K562 (cell line): ENCODE results near the gene FADD. TPM values are rescaled to one million over a fixed set of nuclear protein-coding genes. Genes with fewer than 3 reads are reported as not detected.

Experiments used
- ATAC-seq: fragments of 200-7000 bp; cut with Tn5 transposase; 3 replicates; pipeline ENCODE4 v1.9.1; 2020; ENCODE audit warnings: moderate library complexity
- BruUV-seq: library from RNA; stranded (reverse); fragments of 400-500 nt; replicated peaks from 2 replicates; lab custom pipeline; 2021; lab: Mats Ljungman, UMichigan
- CTCF ChIA-PET: fragments of 300-600 bp; formaldehyde crosslinking; extraction: SDS; loops from one replicate; lab custom pipeline; 2021; ENCODE audit warnings: low intra/inter-chr PET ratio; lab: Yijun Ruan, JAX
- POLR2A ChIA-PET: fragments of 300-600, 350-650 bp; sonication (Branson Sonifier 250); formaldehyde crosslinking; extraction: SDS; loops from one replicate; lab custom pipeline; 2021; ENCODE audit warnings: antibody characterized with exemption, inconsistent platforms; lab: Yijun Ruan, JAX
- DNase-seq, 4 experiments: peaks; one replicate each; pipeline versions ENCODE4 v3.0.0 to v3.0.0-alpha.2; 2011 to 2018; ENCODE audit warnings: low spot score in 3 of 4, mixed read lengths in 3 of 4; ENCODE audit errors: extremely low read depth in 1 of 4
- FAIRE-seq: peaks from 2 replicates; lab custom pipeline; 2011; peaks lifted over from hg19 to GRCh38; lab: Jason Lieb, UNC
- H2AFZ ChIP-seq: 2 replicates; pipeline ENCODE4 v1.6.0; 2011; ENCODE audit warnings: low read depth, low read length, control low read depth, inconsistent platforms
- H3K27ac ChIP-seq: fragments of 200-600 bp; 3 replicates; pipeline ENCODE4 v1.8.0; 2011; ENCODE audit warnings: low read depth, mild to moderate bottlenecking, control low read depth, inconsistent platforms, low read length, moderate library complexity, mixed read lengths; ENCODE audit errors: extremely low read depth
- H3K27me3 ChIP-seq, 2 experiments: fragments of 300-600 bp in 1 of 2; 2 replicates in 1 of 2; 3 replicates in 1 of 2; pipeline versions ENCODE4 v1.6.0 to v1.8.0; 2011; ENCODE audit warnings: inconsistent platforms in 2 of 2, low read length in 2 of 2, mild to moderate bottlenecking in 1 of 2, mixed read lengths in 1 of 2, moderate library complexity in 1 of 2; ENCODE audit not compliant: control insufficient read depth in 2 of 2, insufficient read depth in 2 of 2
- H3K36me3 ChIP-seq: fragments of 300-600 bp; 3 replicates; pipeline ENCODE4 v1.8.0; 2011; ENCODE audit warnings: mild to moderate bottlenecking, low read length, inconsistent platforms; ENCODE audit not compliant: control insufficient read depth, insufficient read depth
- H3K4me1 ChIP-seq, 2 experiments: fragments of 200-600 bp in 1 of 2; replicated peaks in 1 of 2; 2 replicates in 1 of 2; 3 replicates in 1 of 2; pipeline versions ENCODE4 v1.5.1 to v1.8.0; 2011; ENCODE audit warnings: inconsistent platforms in 2 of 2, low read length in 2 of 2, mild to moderate bottlenecking in 1 of 2, mixed read lengths in 1 of 2, moderate library complexity in 1 of 2; ENCODE audit not compliant: control insufficient read depth in 2 of 2, insufficient read depth in 2 of 2
- H3K4me2 ChIP-seq: 2 replicates; pipeline ENCODE4 v1.6.1; 2011; ENCODE audit warnings: low read length, control low read depth, inconsistent platforms, mixed read lengths; ENCODE audit not compliant: insufficient read depth
- H3K4me3 ChIP-seq: fragments of 200-600 bp; sonication (generic), shearing (Covaris generic); 2 replicates; pipeline ENCODE4 v1.5.1; 2016; ENCODE audit warnings: control low read depth, inconsistent platforms
- H3K79me2 ChIP-seq: fragments of 200-600 bp; 3 replicates; pipeline ENCODE4 v1.8.0; 2011; ENCODE audit warnings: low read length, inconsistent platforms; ENCODE audit not compliant: control insufficient read depth, insufficient read depth
- H3K9ac ChIP-seq, 2 experiments: 2 replicates each; pipeline versions ENCODE4 v1.6.0 to v1.6.1; 2011; ENCODE audit warnings: low read depth in 2 of 2, low read length in 2 of 2, control low read depth in 1 of 2, inconsistent platforms in 1 of 2, mild to moderate bottlenecking in 1 of 2, mixed read lengths in 1 of 2; ENCODE audit not compliant: insufficient read depth in 1 of 2
- H3K9me1 ChIP-seq: one replicate; pipeline ENCODE4 v1.6.0; 2011; ENCODE audit warnings: inconsistent platforms, mild to moderate bottlenecking, low read length, moderate library complexity; ENCODE audit not compliant: control insufficient read depth, insufficient read depth
- H3K9me3 ChIP-seq: replicated peaks from 2 replicates; pipeline ENCODE4 v1.5.1; 2011; ENCODE audit warnings: low read depth, low read length, inconsistent platforms; ENCODE audit not compliant: control insufficient read depth, insufficient read depth
- H4K20me1 ChIP-seq: replicated peaks from 2 replicates; pipeline ENCODE4 v1.6.1; 2011; ENCODE audit warnings: low read length, inconsistent platforms, mixed read lengths; ENCODE audit not compliant: control insufficient read depth, insufficient read depth
- BMI1 ChIP-seq: fragments of 150-350 bp; IDR thresholded peaks from 2 replicates; pipeline ENCODE4 v1.6.1; 2014; ENCODE audit warnings: low read length
- CBX2 ChIP-seq: fragments of 200-600 bp; sonication (generic); IDR thresholded peaks from one replicate; pipeline ENCODE4 v1.6.1; 2012; ENCODE audit warnings: mild to moderate bottlenecking, low read length, inconsistent platforms; ENCODE audit not compliant: insufficient read depth, poor library complexity, severe bottlenecking
- DACH1 ChIP-seq: fragments of 450-650 bp; IDR thresholded peaks from 2 replicates; pipeline ENCODE4 v1.6.1; 2018; ENCODE audit not compliant: partially characterized antibody
- ETV1 ChIP-seq: fragments of 450-650 bp; conservative IDR thresholded peaks from 2 replicates; pipeline ENCODE4 v1.6.1; 2016; ENCODE audit warnings: missing genetic modification characterization, control low read depth, low read depth, missing compliant biosample characterization
- GABPB1 ChIP-seq: sonication (generic); formaldehyde crosslinking; IDR thresholded peaks from 2 replicates; pipeline ENCODE4 v1.8.0; 2022; ENCODE audit warnings: mild to moderate bottlenecking, missing genetic modification reagents
- HMGN3 ChIP-seq: IDR thresholded peaks from 2 replicates; pipeline ENCODE4 v1.6.1; 2011; ENCODE audit warnings: borderline replicate concordance, low read depth, mild to moderate bottlenecking, mixed read lengths, low read length; ENCODE audit not compliant: insufficient read length; ENCODE audit errors: extremely low read depth
- IFI16 ChIP-seq: fragments of 250-450 bp; sonication (Bioruptor Pico); IDR thresholded peaks from 2 replicates; pipeline ENCODE4 v2.1.2; 2022; ENCODE audit warnings: mild to moderate bottlenecking, inconsistent platforms
- KLF16 ChIP-seq: IDR thresholded peaks from 2 replicates; pipeline ENCODE4 v1.6.1; 2016; ENCODE audit warnings: antibody characterized with exemption
- NEUROD1 ChIP-seq: fragments of 150-350 bp; IDR thresholded peaks from 2 replicates; pipeline ENCODE4 v1.6.1; 2014; ENCODE audit warnings: borderline replicate concordance, low read length, low read depth; ENCODE audit not compliant: partially characterized antibody
- YY1 ChIP-seq, 3 experiments: IDR thresholded peaks; 2 replicates each; pipeline ENCODE4 v1.6.1; 2011; ENCODE audit warnings: low read length in 2 of 3, mild to moderate bottlenecking in 2 of 3, moderate library complexity in 2 of 3, borderline replicate concordance in 1 of 3, control low read depth in 1 of 3, low read depth in 1 of 3; ENCODE audit not compliant: insufficient read depth in 3 of 3, insufficient replicate concordance in 2 of 3, control insufficient read depth in 1 of 3, insufficient read length in 1 of 3; ENCODE audit errors: extremely low read depth in 1 of 3
- WGBS: fragments of 100-300 bp; shearing (Covaris generic); methylation state at CpG from one replicate; pipeline ENCODE4 v1.1.6; 2016; ENCODE audit warnings: low coverage, mixed read lengths; ENCODE audit not compliant: insufficient coverage; ENCODE audit errors: missing lambda C conversion rate; 5-methylcytosine and 5-hydroxymethylcytosine counted together
- in situ Hi-C: fragments of 300-500 bp; cut with MboI; formaldehyde crosslinking; loops from 4 replicates; pipeline ENCODE4 v1.15.0; 2018; ENCODE audit warnings: inconsistent platforms, mixed read lengths
- intact Hi-C: fragments of 100-400 bp; cut with micrococcal nuclease; formaldehyde crosslinking; loops from 2 replicates; pipeline ENCODE4 v1.14.2; 2022
- polyA plus RNA-seq, 8 experiments: library from polyadenylated mRNA; depleted of rRNA in 4 of 8; stranded (reverse) in 5 of 8; unstranded in 3 of 8; fragments of >200 nt; fragmentation: Nextera tagmentation in 2 of 8; fragmentation: Illumina TruSeq in 1 of 8; extraction: Ambion mirVana in 2 of 8; extraction: Trizol in 1 of 8; gene quantifications; 2 replicates each; pipeline versions ENCODE4 v1.2.1 to v1.2.3, GENCODE V29; 2011 to 2014; ENCODE audit warnings: inconsistent platforms in 1 of 8, missing spikeins in 1 of 8
- total RNA-seq, 7 experiments: library from RNA; depleted of rRNA in 6 of 7; stranded (reverse); fragments of >200 nt in 6 of 7; fragmentation: Illumina TruSeq in 2 of 7; extraction: Trizol in 2 of 7; gene quantifications; 2 replicates each; pipeline versions ENCODE4 v1.2.1 to v1.2.3, GENCODE V29; 2011 to 2021; ENCODE audit warnings: low replicate concordance in 1 of 7
- TF ChIP-seq, protein P1 (sequence below): sonication (generic); formaldehyde crosslinking; IDR thresholded peaks from 2 replicates; pipeline ENCODE4 v1.9.0; 2022; ENCODE audit warnings: mild to moderate bottlenecking, missing genetic modification reagents
- TF ChIP-seq, protein P2 (sequence below), 3 experiments: IDR thresholded peaks in 2 of 3; conservative IDR thresholded peaks in 1 of 3; 2 replicates each; pipeline ENCODE4 v1.5.1; 2011 to 2012; ENCODE audit warnings: low read length in 3 of 3, mild to moderate bottlenecking in 3 of 3, control low read depth in 2 of 3, improper control_type of control experiment in 1 of 3, inconsistent platforms in 1 of 3, low read depth in 1 of 3, mixed read lengths in 1 of 3, moderate library complexity in 1 of 3; ENCODE audit not compliant: insufficient read depth in 2 of 3
- TF ChIP-seq, protein P3 (sequence below): sonication (generic); formaldehyde crosslinking; IDR thresholded peaks from 2 replicates; pipeline ENCODE4 v1.8.0; 2022; ENCODE audit warnings: missing genetic modification reagents, mild to moderate bottlenecking, moderate library complexity, borderline replicate concordance
- TF ChIP-seq, protein P4 (sequence below): IDR thresholded peaks from 2 replicates; pipeline ENCODE4 v1.6.1; 2011; ENCODE audit warnings: borderline replicate concordance, low read depth, mild to moderate bottlenecking, moderate library complexity, low read length; ENCODE audit not compliant: insufficient read depth, poor library complexity, severe bottlenecking

The FADD gene
- total and polyA plus RNA-seq, 9 of the 15 experiments (the other 6 are each of a cell fraction or from before 2014, with no cell fraction given), result 0.29 to 26.9 (median 20.4) TPM

DNA sequence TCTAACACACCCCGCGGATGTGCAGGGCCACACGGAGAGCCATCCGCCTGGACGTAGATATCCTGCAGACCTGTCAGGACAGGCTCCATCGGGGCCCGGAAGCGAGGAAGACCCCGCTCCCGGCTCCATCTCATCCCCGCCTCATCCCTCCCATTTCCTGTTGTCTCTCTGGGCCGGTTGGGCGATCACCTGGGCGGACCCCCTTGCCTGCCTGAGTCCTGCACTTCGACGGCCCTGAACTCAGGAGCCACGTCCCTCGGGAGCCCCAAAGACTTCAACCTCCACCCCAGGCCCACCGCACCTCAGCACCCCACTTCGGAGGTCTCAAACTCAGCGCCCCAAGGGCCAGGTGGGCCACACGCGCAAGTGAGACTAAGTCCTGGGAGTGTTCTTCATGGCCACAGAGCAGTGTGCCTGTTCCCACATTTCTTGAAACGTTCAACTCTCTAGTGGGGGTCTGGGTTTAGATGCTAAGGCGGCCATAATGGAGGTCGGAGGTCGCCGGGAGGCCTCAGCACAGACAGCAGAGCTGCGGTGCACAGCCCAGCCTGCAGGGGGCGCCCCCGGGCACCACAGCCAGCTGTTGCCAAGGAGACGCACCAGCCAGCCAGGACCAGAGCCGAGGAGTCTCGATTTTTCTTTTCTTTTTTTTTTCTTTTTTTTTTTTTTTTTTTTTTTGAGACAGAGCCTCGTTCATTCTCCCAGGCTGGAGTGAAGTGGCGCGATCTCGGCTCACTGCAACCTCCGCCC, 26.0 kb upstream of the FADD start:
- Histone ChIP-seq H3K79me2 (no peaks in the 10 kb centered on the region), H3K4me1 (peaks cover 0 to 22% of the 10 kb centered on the region in 2 experiments; a peak in 3 of 5 replicates), H3K9me1 (no peaks in the 10 kb centered on the region), H3K4me3 (no peak overlapping the region), H3K9me3 (no peaks in the 10 kb centered on the region), H3K27me3 (peaks cover 20 to 53% of the 10 kb centered on the region in 2 experiments; a peak in 4 of 5 replicates), H3K4me2 (no peak overlapping the region), H2AFZ (no peak overlapping the region), H3K36me3 (no peaks in the 10 kb centered on the region), H4K20me1 (no peaks in the 10 kb centered on the region; the same call in 1 of the 2 replicates), H3K9ac (no peak overlapping the region), H3K27ac (no peak overlapping the region)
- intact Hi-C loops (no loop called here), in situ Hi-C loops (no loop called here)
- FAIRE-seq, result peak; percentile 57
- POLR2A ChIA-PET, result interaction anchor here (0.6 kb wide), 2 partner anchors 21 to 63 kb away, joined by 3 read pairs; no protein-coding TSS in a partner anchor
- 44% methylated on average over 27 of the region's 39 CpGs for WGBS
- peak; percentile 98 for ATAC-seq
- BruUV-seq, result no TSS peak
- peak; percentile 70 to 95 (median 92) for DNase-seq
- CTCF ChIA-PET, result no interaction called here
- TF ChIP-seq BMI1, result peak; percentile 77
- peak; percentile 22 for TF ChIP-seq HMGN3
- TF ChIP-seq ETV1 (tag), result no peak
- TF ChIP-seq NEUROD1, result peak; percentile 39
- TF ChIP-seq CBX2, result no peak
- no peak for TF ChIP-seq IFI16 (CRISPR knock-in tag)
- TF ChIP-seq, protein P1, sequence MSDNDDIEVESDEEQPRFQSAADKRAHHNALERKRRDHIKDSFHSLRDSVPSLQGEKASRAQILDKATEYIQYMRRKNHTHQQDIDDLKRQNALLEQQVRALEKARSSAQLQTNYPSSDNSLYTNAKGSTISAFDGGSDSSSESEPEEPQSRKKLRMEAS (CRISPR knock-in tag), result 0 out of 2 replicates have a peak, but pooled peaks have one; percentile 14
- TF ChIP-seq, protein P2, sequence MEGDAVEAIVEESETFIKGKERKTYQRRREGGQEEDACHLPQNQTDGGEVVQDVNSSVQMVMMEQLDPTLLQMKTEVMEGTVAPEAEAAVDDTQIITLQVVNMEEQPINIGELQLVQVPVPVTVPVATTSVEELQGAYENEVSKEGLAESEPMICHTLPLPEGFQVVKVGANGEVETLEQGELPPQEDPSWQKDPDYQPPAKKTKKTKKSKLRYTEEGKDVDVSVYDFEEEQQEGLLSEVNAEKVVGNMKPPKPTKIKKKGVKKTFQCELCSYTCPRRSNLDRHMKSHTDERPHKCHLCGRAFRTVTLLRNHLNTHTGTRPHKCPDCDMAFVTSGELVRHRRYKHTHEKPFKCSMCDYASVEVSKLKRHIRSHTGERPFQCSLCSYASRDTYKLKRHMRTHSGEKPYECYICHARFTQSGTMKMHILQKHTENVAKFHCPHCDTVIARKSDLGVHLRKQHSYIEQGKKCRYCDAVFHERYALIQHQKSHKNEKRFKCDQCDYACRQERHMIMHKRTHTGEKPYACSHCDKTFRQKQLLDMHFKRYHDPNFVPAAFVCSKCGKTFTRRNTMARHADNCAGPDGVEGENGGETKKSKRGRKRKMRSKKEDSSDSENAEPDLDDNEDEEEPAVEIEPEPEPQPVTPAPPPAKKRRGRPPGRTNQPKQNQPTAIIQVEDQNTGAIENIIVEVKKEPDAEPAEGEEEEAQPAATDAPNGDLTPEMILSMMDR (IDR thresholded peaks at IDR 0.05 in 2 of 3, conservative IDR thresholded peaks at IDR 0.05 in 1 of 3; ENCODE audit: insufficient read depth in 2 of 3, low read depth in 1 of 3, low read length in 3 of 3), result peak; percentile 87 to 92 (median 89)
- no peak for TF ChIP-seq GABPB1 (CRISPR knock-in tag)
- TF ChIP-seq KLF16, result 0 out of 2 replicates have a peak, but pooled peaks have one; percentile 17
- peak; percentile 32 to 78 (median 72) for TF ChIP-seq YY1 (IDR thresholded peaks at IDR 0.05; ENCODE audit: borderline replicate concordance in 1 of 3, control insufficient read depth in 1 of 3, extremely low read depth in 1 of 3, insufficient read depth in 3 of 3, insufficient read length in 1 of 3, insufficient replicate concordance in 2 of 3, low read depth in 1 of 3, low read length in 2 of 3)
- peak; percentile 71 for TF ChIP-seq DACH1
- TF ChIP-seq, protein P3, sequence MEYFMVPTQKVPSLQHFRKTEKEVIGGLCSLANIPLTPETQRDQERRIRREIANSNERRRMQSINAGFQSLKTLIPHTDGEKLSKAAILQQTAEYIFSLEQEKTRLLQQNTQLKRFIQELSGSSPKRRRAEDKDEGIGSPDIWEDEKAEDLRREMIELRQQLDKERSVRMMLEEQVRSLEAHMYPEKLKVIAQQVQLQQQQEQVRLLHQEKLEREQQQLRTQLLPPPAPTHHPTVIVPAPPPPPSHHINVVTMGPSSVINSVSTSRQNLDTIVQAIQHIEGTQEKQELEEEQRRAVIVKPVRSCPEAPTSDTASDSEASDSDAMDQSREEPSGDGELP, result peak; percentile 89
- TF ChIP-seq, protein P4, sequence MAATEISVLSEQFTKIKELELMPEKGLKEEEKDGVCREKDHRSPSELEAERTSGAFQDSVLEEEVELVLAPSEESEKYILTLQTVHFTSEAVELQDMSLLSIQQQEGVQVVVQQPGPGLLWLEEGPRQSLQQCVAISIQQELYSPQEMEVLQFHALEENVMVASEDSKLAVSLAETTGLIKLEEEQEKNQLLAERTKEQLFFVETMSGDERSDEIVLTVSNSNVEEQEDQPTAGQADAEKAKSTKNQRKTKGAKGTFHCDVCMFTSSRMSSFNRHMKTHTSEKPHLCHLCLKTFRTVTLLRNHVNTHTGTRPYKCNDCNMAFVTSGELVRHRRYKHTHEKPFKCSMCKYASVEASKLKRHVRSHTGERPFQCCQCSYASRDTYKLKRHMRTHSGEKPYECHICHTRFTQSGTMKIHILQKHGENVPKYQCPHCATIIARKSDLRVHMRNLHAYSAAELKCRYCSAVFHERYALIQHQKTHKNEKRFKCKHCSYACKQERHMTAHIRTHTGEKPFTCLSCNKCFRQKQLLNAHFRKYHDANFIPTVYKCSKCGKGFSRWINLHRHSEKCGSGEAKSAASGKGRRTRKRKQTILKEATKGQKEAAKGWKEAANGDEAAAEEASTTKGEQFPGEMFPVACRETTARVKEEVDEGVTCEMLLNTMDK, result peak; percentile 83
